DND-41 (cell line): ENCODE results near the gene MGAT5.

Experiments used
- CTCF ChIP-seq: IDR thresholded peaks from 2 replicates; pipeline ENCODE4 v1.5.1; 2012; ENCODE audit warnings: borderline replicate concordance, low read length, moderate library complexity, mild to moderate bottlenecking; ENCODE audit not compliant: poor library complexity, severe bottlenecking; ENCODE audit errors: extremely low read depth
- EZH2 ChIP-seq: IDR thresholded peaks from 3 replicates; pipeline ENCODE4 v1.6.1; 2012; ENCODE audit warnings: borderline replicate concordance, low read depth, mild to moderate bottlenecking, moderate library complexity, low read length, inconsistent platforms; ENCODE audit not compliant: severe bottlenecking

DNA sequence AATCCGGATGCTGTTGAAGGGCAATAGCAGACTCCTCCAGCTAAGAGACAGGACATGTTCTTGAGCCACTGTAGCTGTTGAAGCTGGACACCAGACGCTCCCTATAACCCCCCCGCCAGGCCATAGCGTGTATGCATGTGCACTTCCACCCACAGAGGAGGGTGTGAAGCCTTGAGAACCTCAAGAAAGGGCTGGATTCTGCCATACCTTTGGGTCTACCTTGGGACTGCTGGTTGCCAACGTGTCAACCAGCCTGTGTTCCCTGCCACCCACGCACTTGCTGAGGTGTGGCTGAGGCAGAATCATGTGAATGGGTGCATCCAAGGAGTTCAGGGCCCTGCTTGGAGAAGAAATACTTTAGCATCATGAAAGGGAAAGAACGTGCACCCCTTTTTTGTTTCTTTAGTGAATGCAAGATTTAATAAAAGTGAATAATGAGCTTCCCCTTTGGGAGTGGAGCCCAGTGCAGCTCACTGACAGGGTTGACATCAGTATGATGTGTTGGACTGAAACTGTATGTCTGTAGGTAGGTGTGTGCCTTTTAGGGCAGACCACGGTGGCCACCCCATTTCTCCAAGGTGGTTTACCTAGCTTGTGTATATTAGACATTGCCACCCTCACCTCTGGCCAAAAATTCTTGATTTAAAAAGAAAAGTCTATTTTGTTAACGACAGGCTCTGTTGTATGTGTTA lies 198.3 kb downstream of the MGAT5 start:
- TF ChIP-seq CTCF (no peak), EZH2 (no peak)
